Brain microvascular endothelial cell (primary cell): ENCODE results near the gene PREB.

ENCODE experiments used
- DNase-seq: peaks from one replicate; pipeline ENCODE4 v3.0.0-alpha.2; 2020
- H3K27ac ChIP-seq: fragments of 250-450 bp; sonication (Bioruptor Pico); 2 replicates; pipeline ENCODE4 v1.5.1; 2020; ENCODE audit warnings: mild to moderate bottlenecking, moderate library complexity
- H3K27me3 ChIP-seq: fragments of 250-450 bp; sonication (Bioruptor Pico); replicated peaks from 2 replicates; pipeline ENCODE4 v1.5.1; 2020; ENCODE audit warnings: mild to moderate bottlenecking
- H3K36me3 ChIP-seq: fragments of 250-450 bp; sonication (Bioruptor Pico); replicated peaks from 2 replicates; pipeline ENCODE4 v1.5.1; 2020; ENCODE audit warnings: mild to moderate bottlenecking
- H3K4me3 ChIP-seq: 2 replicates; pipeline ENCODE4 v1.5.1; 2011; ENCODE audit warnings: low read depth, mild to moderate bottlenecking, control low read depth, low read length, moderate library complexity
- CTCF ChIP-seq: IDR thresholded peaks from 2 replicates; pipeline ENCODE4 v1.5.1; 2011; ENCODE audit warnings: low read depth, mild to moderate bottlenecking, moderate library complexity, low read length, control low read depth, inconsistent platforms; ENCODE audit errors: missing control alignments
- in situ Hi-C: cut with HindIII; loops from 2 replicates; pipeline ENCODE4 v1.10.0; 2017; ENCODE audit warnings: low sequenced_read_pairs, low pct_ligation_motif_present

The PREB gene

DNA sequence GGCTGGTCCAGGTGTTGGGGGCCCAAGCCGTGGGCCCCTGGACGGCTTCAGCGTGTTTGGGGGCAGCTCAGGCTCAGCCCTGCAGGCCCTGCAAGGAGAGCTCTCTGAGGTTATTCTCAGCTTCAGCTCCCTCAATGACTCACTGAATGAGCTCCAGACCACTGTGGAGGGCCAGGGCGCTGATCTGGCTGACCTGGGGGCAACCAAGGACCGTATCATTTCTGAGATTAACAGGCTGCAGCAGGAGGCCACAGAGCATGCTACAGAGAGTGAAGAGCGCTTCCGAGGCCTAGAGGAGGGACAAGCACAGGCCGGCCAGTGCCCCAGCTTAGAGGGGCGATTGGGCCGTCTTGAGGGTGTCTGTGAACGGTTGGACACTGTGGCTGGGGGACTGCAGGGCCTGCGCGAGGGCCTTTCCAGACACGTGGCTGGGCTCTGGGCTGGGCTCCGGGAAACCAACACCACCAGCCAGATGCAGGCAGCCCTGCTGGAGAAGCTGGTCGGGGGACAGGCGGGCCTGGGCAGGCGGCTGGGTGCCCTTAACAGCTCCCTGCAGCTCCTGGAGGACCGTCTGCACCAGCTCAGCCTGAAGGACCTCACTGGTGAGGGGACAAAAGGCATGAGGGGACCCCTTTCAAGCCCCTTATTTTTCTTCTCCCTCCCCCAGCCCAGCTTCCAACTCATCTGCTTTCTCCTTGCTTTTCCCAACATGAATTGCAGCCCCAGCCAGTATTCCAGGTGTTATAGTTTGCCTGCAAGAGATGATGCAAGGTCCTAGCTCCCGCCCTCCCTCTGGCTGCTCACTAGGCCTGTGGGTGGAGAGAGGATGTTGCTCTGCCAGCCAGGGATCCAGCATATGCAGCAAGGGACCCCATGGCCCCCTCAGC is 50.8 kb downstream of the PREB start:
- DNase-seq = no peak
- in situ Hi-C loops = no loop called here
- no peaks in the 10 kb centered on the region for H3K27me3 ChIP-seq
- H3K27ac ChIP-seq = no peak overlapping the region
- H3K4me3 ChIP-seq = no peak overlapping the region
- TF ChIP-seq CTCF = no peak
- H3K36me3 ChIP-seq = peaks cover 3% of the 10 kb centered on the region

GRCh38 chr2:27082773-27083409 is 51.5 kb downstream of the PREB start:
- in situ Hi-C loops = no loop called here
- Histone ChIP-seq H3K27me3 (no peaks in the 10 kb centered on the region), H3K36me3 (peaks cover 3% of the 10 kb centered on the region), H3K27ac (no peak overlapping the region), H3K4me3 (no peak overlapping the region)
- no peak for TF ChIP-seq CTCF
- DNase-seq = no peak

- Histone ChIP-seq H3K27ac (no peak overlapping the region), H3K4me3 (no peak overlapping the region), H3K36me3 (peaks cover 3% of the 10 kb centered on the region), H3K27me3 (no peaks in the 10 kb centered on the region)
- in situ Hi-C loops = no loop called here
- DNase-seq = no peak
- no peak for TF ChIP-seq CTCF
Measured at GRCh38 chr2:27081984-27082772, 52.3 kb downstream of the PREB start.
